Activated CD4-positive, alpha-beta T cell treated with anti-CD3 and anti-CD28 coated beads, Interleukin-2, amount 50 U/mL, for 4 hours (primary cell): ENCODE measurements around the gene PABPC4L.
"Not testable (repeated sequence)": the region's sequence is repeated elsewhere in the genome, so short reads cannot be mapped to it uniquely, and the experiment has no call there.

Experiments used
- DNase-seq, 2 experiments: peaks; one replicate each; pipeline ENCODE4 v3.0.0-alpha.2; 2020

Gene PABPC4L

GRCh38 chr4:134201216-134202161 is at the start of gene PABPC4L:
TSS of gene PABPC4L (minus strand) at chr4:134201789. CDS start at chr4:134201019, 770 bp downstream.
- DNase-seq = no peak

DNA sequence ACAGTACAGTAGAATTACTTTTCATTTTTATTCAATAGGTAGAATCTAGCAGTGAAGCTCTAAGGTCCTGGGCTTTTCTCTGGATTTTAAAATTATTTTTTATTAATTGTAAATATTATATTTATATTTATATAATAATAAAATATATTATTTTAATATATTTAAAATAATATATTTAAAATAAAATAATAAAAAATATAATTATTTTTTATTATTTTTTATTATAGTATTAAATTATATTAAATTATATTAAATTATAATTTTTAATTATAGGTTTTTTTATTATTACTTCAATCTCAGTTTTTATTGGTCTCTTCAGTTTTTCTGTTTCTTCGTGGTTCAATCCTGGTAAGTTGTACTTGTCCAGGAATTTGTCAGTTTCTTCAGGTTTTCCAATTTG is 49.7 kb upstream of the PABPC4L start:
- no peak for DNase-seq

DNA sequence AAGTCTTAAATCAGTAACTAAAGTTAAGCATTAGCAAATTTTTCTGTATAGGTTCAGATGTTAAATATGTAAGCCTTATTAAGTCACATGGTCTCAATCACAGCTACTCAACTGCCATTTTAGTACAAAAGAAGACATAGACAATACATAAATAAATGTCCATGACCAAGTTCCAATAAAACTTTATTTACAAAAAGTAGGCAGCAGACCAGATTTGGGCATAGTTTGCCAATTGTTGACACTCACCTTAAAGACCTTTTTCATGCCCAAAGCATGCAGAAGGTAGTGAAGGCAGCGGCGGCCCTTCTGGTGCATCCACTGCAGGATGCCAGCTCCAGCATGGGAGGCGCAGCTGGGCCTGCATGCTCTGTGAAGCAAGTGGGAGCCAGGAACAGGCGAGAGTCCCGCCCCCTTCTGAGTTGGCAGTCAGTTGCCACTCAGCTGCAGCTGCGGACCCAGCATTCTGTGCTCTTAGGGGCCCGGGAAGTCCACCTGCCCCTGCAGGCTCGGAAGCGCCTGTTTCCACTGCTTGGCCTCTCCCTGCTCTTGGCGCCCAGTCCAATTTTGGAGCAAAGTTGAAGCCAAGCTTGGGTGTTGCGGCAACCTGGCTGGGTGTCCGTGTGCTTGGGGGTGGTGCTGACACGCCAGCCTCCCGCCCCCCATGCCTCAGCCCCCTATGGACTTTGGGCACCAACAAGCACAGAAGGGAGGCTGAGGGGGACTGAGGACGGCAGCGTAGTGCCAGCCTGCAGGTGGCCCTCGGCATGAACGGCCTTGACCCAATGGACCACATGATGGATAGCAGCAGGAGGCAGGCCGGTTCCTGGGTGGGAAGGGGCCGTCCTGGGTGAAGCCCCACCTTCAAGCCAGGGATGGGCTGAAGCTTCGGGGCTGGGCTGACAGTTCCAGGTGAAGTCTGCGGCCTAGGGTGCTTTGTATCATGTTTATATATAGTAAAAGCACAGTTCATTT is 42.4 kb upstream of the PABPC4L start:
- no peak for DNase-seq

- DNase-seq = no peak
These were observed 17.5 kb upstream of the PABPC4L start for GRCh38 chr4:134219043-134219442.

GRCh38 chr4:134216411-134216810 is 14.8 kb upstream of the PABPC4L start:
- DNase-seq = no peak

DNA sequence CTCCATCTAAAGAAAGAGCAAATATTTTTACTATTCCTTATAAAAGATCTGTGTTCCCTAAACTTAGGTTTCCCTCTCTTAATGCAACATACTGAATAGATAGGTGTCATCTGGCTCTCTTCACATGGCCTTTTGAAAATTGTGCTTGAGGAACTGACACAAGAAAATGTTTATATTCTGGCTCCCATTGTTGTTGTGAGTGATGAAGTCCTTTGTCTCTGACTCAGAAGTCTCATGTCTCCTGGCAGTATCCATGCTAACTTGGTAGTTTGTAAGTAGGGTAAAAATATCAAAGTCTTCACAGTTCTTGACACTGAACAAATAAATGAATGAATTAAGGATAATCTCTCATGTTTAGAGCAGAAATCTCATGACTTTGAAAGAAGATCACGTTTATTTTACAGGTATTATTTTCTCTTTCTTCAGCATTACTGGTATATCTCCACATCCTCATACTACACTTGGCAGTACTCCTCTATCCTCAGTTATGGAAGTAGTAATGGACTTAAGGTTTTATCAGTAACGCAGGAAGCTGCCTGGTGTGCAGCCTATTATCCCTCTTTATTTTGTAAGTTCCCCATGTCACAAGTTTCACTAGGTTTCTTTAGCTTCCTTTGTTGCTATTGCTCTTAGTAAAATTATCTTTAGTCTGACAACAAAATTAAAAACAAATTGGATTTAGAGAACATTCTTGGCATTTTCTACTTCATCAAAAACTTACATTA is 14.2 kb upstream of the PABPC4L start:
- DNase-seq = no peak

- DNase-seq = not testable (repeated sequence)
These were observed 6.4 kb upstream of the PABPC4L start for GRCh38 chr4:134207955-134208354.

GRCh38 chr4:134202166-134202956 is 772 bp upstream of the PABPC4L start:
- no peak for DNase-seq

DNA sequence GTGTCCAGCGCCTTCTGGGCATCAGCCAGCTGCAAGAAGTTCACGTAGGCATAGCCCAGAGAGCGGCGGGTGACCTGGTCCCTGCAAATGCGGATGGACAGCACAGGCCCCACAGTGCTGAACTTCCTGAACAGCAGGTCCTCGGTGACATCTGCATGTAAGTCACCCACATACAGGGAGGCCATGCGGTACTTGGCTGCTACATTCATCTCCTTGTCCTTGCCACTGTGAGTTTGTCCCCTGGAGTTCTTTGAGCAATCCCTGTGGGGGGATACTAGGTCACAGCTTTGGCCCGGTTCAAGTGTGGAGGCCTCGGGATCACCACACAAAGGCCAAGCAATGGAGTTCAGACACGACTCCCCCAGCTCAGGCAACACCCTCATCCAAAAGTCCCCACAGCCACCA is 776 bp downstream of the PABPC4L start:
- DNase-seq = no peak

DNA sequence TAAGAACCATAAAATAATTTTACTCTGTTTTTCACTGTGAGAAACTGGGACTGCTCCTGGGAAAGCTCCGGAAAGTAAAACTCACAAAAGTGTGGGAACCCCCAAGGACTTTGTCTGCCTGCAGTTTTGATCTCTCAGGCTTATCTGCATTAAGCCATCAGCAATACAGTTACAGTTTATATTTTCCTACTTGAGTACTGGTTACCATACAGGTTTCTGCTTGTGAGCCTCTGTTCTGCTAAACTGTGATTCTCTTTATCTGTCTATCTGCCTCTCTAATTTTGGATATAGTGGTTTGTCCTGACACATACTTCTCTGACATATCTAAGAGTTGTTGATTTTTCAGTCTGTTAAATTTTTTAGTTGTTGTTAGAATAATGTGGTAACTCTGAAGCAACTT is 11.6 kb downstream of the PABPC4L start:
- DNase-seq = no peak

- no peak for DNase-seq
These were observed 12.1 kb downstream of the PABPC4L start for GRCh38 chr4:134189480-134189879.

DNA sequence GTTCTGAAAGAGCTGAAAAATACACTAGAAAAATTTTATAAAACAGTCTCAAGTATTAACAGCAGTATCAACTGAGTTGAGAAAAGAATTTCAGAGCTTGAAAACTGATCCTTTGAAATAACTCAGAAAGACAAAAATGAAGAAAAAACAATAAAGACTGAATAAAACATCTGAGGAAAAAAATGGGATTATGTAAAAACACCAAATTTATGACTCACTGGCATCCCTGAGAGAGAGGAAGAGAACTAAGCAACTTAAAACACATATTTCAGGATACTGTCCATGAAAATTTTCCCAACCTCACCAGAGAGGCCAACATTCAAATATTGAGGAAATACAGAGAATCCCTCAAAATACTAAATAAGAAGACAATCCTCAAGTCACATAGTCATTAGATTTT is 22.9 kb downstream of the PABPC4L start:
- no peak for DNase-seq

DNA sequence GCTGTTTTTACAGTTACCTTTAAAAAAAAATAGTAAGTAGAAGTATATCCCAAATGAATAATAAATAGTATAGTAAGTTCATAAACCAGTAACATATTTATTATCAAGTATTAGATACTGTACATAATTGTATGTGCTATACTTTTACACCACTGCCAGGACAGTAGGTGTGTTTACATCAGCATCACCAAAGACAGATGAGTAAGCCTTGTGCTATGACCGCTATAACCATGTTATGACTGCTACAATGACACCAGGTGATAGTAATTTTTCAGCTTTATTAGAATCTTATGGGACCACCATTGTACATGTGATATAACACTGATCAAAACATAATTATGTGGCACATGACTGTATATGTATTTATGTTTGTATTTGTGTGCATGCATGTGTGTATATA is 27.3 kb downstream of the PABPC4L start:
- no peak for DNase-seq

GRCh38 chr4:134160211-134160610 is 41.4 kb downstream of the PABPC4L start:
- no peak for DNase-seq

DNA sequence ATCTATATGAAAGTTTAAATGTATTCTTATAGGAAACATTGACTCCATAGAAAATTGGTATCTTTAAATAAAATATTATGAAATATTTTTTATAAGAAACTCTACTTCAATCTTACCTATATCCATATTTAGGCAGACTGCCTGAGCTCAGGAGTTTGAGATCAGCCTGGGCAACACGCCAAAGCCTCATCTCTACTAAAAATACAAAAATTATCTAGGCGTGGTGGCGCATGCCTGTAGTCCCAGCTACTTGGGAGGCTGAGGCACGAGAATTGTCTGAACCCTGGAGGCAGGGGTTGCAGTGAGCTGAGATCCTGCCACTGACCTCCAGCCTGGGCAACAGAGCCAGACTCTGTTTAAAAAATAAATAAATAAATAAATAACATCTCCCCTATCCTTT is 47.5 kb downstream of the PABPC4L start:
- no peak for DNase-seq

DNA sequence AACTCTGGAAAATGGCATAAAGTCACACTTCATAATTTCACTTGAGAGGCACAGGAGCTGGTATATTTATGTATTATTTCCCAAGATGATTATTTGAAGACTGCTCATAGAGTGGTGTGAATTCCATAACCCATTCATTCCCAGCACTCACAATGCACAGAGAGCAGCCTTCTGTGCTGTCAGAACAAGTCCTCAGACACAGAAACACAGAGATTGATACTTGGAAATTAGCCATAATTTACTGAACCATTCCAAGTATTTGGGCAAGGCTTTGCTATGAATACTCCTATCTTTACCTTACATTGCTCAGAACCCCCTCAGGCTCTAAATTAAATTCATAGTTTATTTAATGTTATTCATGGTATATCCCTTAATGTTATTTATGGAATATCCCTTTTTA is 53.6 kb downstream of the PABPC4L start:
- DNase-seq = no peak
